ENCODE results near the gene MAPK8IP1. TPM values are rescaled to one million over a fixed set of nuclear protein-coding genes. Genes with fewer than 3 reads are reported as not detected.

The MAPK8IP1 gene
- total and polyA plus RNA-seq, 2 experiments from 2014 or later: 5.9 to 39.4 TPM

DNA sequence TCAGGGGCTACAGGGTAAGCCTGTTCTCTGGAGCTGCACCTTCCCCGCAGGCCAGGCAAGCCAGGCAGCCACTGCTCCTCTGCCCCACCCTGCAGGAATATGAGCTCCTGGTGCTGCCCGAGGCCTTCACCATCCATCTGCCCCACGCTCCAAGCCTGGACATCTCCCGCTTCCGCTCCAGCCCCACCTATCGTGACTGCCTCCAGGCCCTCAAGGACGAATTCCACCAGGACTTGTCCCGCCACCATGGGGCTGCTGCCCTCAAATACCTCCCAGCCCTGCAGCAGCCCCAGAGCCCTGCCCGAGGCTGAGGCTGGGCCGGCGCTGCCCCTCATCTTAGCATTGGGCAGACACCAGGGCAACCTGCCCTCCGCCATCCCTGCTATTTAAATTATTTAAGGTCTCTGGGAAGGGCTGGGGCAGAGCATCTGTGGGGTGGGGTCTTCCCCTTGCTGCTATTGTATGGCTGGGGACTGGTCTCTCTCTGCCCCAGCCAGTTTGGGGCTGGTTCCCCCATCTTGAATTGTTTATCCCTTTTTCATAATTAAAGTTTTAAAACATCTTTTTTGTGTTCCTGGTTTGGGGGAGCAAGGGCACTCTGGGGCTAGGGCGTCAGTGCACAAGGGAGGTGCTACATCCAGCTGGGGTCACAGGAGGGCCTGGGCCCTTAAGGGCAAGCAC lies 43.2 kb downstream of the MAPK8IP1 start:
- peaks cover 17% of the 10 kb centered on the region for H3K4me1 Mint-ChIP-seq
- Histone ChIP-seq H3K9me2 (ENCODE audit: insufficient read depth) (no peaks in the 10 kb centered on the region), H3K27me3 (ENCODE audit: insufficient read depth) (no peaks in the 10 kb centered on the region), H3K36me3 (ENCODE audit: insufficient read depth) (peaks cover 4% of the 10 kb centered on the region; the same call in 1 of the 2 replicates), H3K4me1 (ENCODE audit: insufficient read depth) (peaks cover 5% of the 10 kb centered on the region), H3F3A (replicated peaks; ENCODE audit: low read depth) (0 out of 2 replicates have a peak, but pooled peaks cover 4% of the 10 kb centered on the region), H4K20me1 (replicated peaks; ENCODE audit: insufficient read depth) (peaks cover 10% of the 10 kb centered on the region), H3K4me2 (no peak overlapping the region), H3K79me2 (replicated peaks; ENCODE audit: insufficient read depth) (peaks cover 12% of the 10 kb centered on the region), H3K4me3 (no peak overlapping the region), H3K27ac (ENCODE audit: low read depth) (no peak overlapping the region), H2AFZ (no peak overlapping the region)
- ATAC-seq (no peak; the same call in 2 of the 3 replicates), DNase-seq (ENCODE audit: low spot score) (no peak)
- H3K27ac Mint-ChIP-seq: no peak overlapping the region
- H3K9me3 Mint-ChIP-seq: no peaks in the 10 kb centered on the region; the same call in 2 of the 3 replicates
- H3K36me3 Mint-ChIP-seq (ENCODE audit: low read depth): peaks cover 58% of the 10 kb centered on the region
- TF ChIP-seq, protein P1, sequence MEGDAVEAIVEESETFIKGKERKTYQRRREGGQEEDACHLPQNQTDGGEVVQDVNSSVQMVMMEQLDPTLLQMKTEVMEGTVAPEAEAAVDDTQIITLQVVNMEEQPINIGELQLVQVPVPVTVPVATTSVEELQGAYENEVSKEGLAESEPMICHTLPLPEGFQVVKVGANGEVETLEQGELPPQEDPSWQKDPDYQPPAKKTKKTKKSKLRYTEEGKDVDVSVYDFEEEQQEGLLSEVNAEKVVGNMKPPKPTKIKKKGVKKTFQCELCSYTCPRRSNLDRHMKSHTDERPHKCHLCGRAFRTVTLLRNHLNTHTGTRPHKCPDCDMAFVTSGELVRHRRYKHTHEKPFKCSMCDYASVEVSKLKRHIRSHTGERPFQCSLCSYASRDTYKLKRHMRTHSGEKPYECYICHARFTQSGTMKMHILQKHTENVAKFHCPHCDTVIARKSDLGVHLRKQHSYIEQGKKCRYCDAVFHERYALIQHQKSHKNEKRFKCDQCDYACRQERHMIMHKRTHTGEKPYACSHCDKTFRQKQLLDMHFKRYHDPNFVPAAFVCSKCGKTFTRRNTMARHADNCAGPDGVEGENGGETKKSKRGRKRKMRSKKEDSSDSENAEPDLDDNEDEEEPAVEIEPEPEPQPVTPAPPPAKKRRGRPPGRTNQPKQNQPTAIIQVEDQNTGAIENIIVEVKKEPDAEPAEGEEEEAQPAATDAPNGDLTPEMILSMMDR (conservative IDR thresholded peaks at IDR 0.05; ENCODE audit: low read depth in 2 of 2): no peak
- TF ChIP-seq NANOG (IDR thresholded peaks at IDR 0.05; ENCODE audit: borderline replicate concordance): no peak
- H3K4me3 Mint-ChIP-seq: no peak overlapping the region; the same call in 2 of the 3 replicates
- peaks cover 13% of the 10 kb centered on the region for H3K27me3 Mint-ChIP-seq (ENCODE audit: insufficient read depth, low read depth, poor library complexity)

DNA sequence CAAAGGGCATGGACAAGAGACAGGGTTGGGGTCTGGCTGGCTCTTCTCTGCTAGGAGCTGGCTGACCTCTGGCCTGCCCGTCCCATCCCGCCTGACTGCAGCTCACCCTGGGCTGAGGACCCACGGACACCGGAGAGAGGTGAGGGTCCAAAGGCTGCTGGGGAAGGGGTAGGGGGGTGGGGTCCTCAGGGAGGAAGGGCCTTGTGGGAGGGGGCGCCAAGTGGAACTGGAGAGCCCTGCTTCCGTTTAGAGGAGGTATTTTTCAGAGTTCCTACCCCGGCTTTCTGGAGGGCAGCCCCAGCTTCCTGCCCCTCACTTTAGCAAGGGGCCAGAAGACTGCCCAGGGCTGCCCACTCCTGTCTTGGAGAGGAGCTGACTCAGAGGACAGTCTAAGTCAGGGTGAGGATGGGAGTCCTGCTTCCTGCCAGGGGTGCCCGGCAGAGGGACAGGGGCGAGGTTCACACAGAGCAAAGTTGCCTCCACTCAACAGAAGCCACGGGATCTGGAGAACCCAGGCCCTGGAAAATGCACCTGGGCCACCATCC lies 44.1 kb downstream of the MAPK8IP1 start:
- H3K4me1 ChIP-seq (ENCODE audit: insufficient read depth): no peaks in the 10 kb centered on the region
- no peak for TF ChIP-seq NANOG (IDR thresholded peaks at IDR 0.05; ENCODE audit: borderline replicate concordance)
- TF ChIP-seq POLR2AphosphoS5 (IDR thresholded peaks at IDR 0.05; ENCODE audit: low read depth): peak; percentile 25; the same call in 1 of the 2 replicates
- no peak for TF ChIP-seq EZH2 (IDR thresholded peaks at IDR 0.05; ENCODE audit: low read depth, unreplicated experiment)
- TF ChIP-seq STAT1 (IDR thresholded peaks at IDR 0.05; ENCODE audit: unreplicated experiment): no peak
- no peaks in the 10 kb centered on the region; the same call in 2 of the 3 replicates for H3K9me3 Mint-ChIP-seq
- peaks cover 53% of the 10 kb centered on the region for H3K36me3 Mint-ChIP-seq (ENCODE audit: low read depth)
- peaks cover 11% of the 10 kb centered on the region for H3K4me1 Mint-ChIP-seq
- no peak overlapping the region for H3K4me2 ChIP-seq
- 0 out of 2 replicates have a peak, but pooled peaks cover 4% of the 10 kb centered on the region for H3F3A ChIP-seq (replicated peaks; ENCODE audit: low read depth)
- peaks cover 6% of the 10 kb centered on the region; the same call in 1 of the 2 replicates for H3K36me3 ChIP-seq (ENCODE audit: insufficient read depth)
- no peak overlapping the region for H2AFZ ChIP-seq
- DNase-seq (ENCODE audit: low spot score): no peak
- H4K20me1 ChIP-seq (replicated peaks; ENCODE audit: insufficient read depth): peaks cover 9% of the 10 kb centered on the region
- H3K4me3 Mint-ChIP-seq: no peak overlapping the region
- H3K9me2 ChIP-seq (ENCODE audit: insufficient read depth): no peaks in the 10 kb centered on the region
- no peak overlapping the region for H3K4me3 ChIP-seq
- peak overlapping the region; percentile 50; the same call in 1 of the 2 replicates for H3K27ac ChIP-seq (ENCODE audit: low read depth)
- H3K27me3 ChIP-seq (ENCODE audit: insufficient read depth): no peaks in the 10 kb centered on the region
- no peak; the same call in 2 of the 3 replicates for ATAC-seq
- H3K27me3 Mint-ChIP-seq (ENCODE audit: insufficient read depth, low read depth, poor library complexity): peaks cover 13% of the 10 kb centered on the region
- H3K27ac Mint-ChIP-seq: peak overlapping the region; percentile 7; the same call in 1 of the 2 replicates
- peaks cover 5% of the 10 kb centered on the region for H3K79me2 ChIP-seq (replicated peaks; ENCODE audit: insufficient read depth)
